Esophagus muscularis mucosa (tissue), 4 donors: ENCODE results near the gene ZNF385C.

ENCODE experiments used
- EP300 ChIP-seq: sonication (generic); formaldehyde crosslinking; IDR thresholded peaks from one replicate; pipeline ENCODE4 v1.6.1; 2017; ENCODE audit warnings: antibody characterized with exemption
- POLR2A ChIP-seq: fragments of 450-650 bp; IDR thresholded peaks from one replicate; pipeline ENCODE4 v1.6.1; 2017; ENCODE audit warnings: antibody characterized with exemption, moderate library complexity, mild to moderate bottlenecking, low read depth
- POLR2AphosphoS5 ChIP-seq, 2 donors: sonication (generic); formaldehyde crosslinking; IDR thresholded peaks; one replicate each; pipeline ENCODE4 v1.6.1; 2017; ENCODE audit warnings: antibody characterized with exemption in 2 of 2
- TF ChIP-seq, protein P1 (sequence below), 3 experiments: fragments of 200-600 bp in 2 of 3; fragments of 450-650 bp in 1 of 3; sonication (generic) in 2 of 3; IDR thresholded peaks; one replicate each; pipeline ENCODE4 v1.5.1; 2017 to 2019; ENCODE audit warnings: antibody characterized with exemption in 3 of 3, mild to moderate bottlenecking in 2 of 3, moderate library complexity in 1 of 3

DNA sequence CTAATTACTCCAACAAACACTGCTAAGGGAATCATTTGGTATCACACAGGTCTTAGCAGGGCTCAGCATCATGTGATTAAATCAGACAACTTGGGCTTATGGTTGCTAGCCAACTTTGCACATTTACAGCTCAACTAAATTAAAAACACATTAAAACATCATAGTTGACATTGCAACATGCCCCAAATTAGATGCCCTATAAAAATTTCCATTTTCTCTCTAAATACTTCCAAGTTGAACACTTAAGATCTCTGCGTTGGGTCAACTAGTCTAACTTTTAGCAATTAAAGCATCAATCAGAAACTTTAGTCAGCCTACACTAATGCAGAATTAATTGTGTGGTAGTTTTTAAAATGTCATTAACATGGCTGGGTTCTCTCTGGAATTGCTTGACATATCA, 93.1 kb downstream of the ZNF385C start:
- TF ChIP-seq, protein P1, sequence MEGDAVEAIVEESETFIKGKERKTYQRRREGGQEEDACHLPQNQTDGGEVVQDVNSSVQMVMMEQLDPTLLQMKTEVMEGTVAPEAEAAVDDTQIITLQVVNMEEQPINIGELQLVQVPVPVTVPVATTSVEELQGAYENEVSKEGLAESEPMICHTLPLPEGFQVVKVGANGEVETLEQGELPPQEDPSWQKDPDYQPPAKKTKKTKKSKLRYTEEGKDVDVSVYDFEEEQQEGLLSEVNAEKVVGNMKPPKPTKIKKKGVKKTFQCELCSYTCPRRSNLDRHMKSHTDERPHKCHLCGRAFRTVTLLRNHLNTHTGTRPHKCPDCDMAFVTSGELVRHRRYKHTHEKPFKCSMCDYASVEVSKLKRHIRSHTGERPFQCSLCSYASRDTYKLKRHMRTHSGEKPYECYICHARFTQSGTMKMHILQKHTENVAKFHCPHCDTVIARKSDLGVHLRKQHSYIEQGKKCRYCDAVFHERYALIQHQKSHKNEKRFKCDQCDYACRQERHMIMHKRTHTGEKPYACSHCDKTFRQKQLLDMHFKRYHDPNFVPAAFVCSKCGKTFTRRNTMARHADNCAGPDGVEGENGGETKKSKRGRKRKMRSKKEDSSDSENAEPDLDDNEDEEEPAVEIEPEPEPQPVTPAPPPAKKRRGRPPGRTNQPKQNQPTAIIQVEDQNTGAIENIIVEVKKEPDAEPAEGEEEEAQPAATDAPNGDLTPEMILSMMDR (IDR thresholded peaks at IDR 0.05): no peak
- no peak for TF ChIP-seq POLR2AphosphoS5 (IDR thresholded peaks at IDR 0.05)
- TF ChIP-seq POLR2A: no peak
- TF ChIP-seq EP300: no peak
